IMR-90 (cell line): ENCODE measurements around the gene RASSF8.

Source experiments
- BHLHE40 ChIP-seq: fragments of 150-350 bp; IDR thresholded peaks from 2 replicates; pipeline ENCODE4 v1.6.1; 2016; ENCODE audit warnings: mild to moderate bottlenecking, low read depth, low read length
- CHD1 ChIP-seq: IDR thresholded peaks from 2 replicates; pipeline ENCODE4 v1.6.1; 2012; ENCODE audit warnings: low read depth, low read length, improper control_type of control experiment
- CTCF ChIP-seq: conservative IDR thresholded peaks from 2 replicates; pipeline ENCODE4 v1.5.1; 2012; ENCODE audit warnings: mild to moderate bottlenecking, low read depth, low read length, improper control_type of control experiment
- ELK1 ChIP-seq: fragments of 150-350 bp; IDR thresholded peaks from 2 replicates; pipeline ENCODE4 v1.6.1; 2016; ENCODE audit warnings: low read depth, mild to moderate bottlenecking, low read length, moderate library complexity, borderline replicate concordance
- MAFK ChIP-seq: IDR thresholded peaks from 2 replicates; pipeline ENCODE4 v1.6.1; 2012; ENCODE audit warnings: low read depth, low read length, improper control_type of control experiment
- POLR2A ChIP-seq: IDR thresholded peaks from 2 replicates; pipeline ENCODE4 v1.6.1; 2012; ENCODE audit warnings: mild to moderate bottlenecking, low read depth, low read length
- RAD21 ChIP-seq: IDR thresholded peaks from 2 replicates; pipeline ENCODE4 v1.6.1; 2012; ENCODE audit warnings: low read length, improper control_type of control experiment
- RCOR1 ChIP-seq: IDR thresholded peaks from 2 replicates; pipeline ENCODE4 v1.6.1; 2012; ENCODE audit warnings: mild to moderate bottlenecking, low read length, improper control_type of control experiment; ENCODE audit not compliant: insufficient replicate concordance
- SMC3 ChIP-seq: fragments of 150-350 bp; IDR thresholded peaks from 2 replicates; pipeline ENCODE4 v1.6.1; 2016; ENCODE audit warnings: low read depth, mild to moderate bottlenecking, antibody characterized with exemption, low read length, moderate library complexity
- USF2 ChIP-seq: fragments of 150-350 bp; IDR thresholded peaks from 2 replicates; pipeline ENCODE4 v1.6.1; 2017; ENCODE audit warnings: mild to moderate bottlenecking, antibody characterized with exemption, low read length, low read depth

GRCh38 chr12:25957793-25958427 lies 572 bp upstream of the RASSF8 start:
- TF ChIP-seq RAD21 (peak; percentile 34), CTCF (no peak), USF2 (no peak; the same call in 1 of the 2 replicates), RCOR1 (no peak), ELK1 (no peak), POLR2A (0 out of 2 replicates have a peak, but pooled peaks have one; percentile 27), CHD1 (no peak), MAFK (no peak), SMC3 (no peak), BHLHE40 (peak; percentile 5; the same call in 1 of the 2 replicates)
